Measurements from ENCODE around the gene SMARCA4.

SMARCA4 gene

GRCh38 chr19:10918359-10918758 lies 42.5 kb upstream of the SMARCA4 start:
- no peak for TF ChIP-seq CTCF (IDR thresholded peaks at IDR 0.05; ENCODE audit: low read depth, low read length)
- no peak overlapping the region for H3K4me3 ChIP-seq (ENCODE audit: low read depth, low read length)

- no peak overlapping the region for H3K4me3 ChIP-seq (ENCODE audit: low read depth, low read length)
- no peak for TF ChIP-seq CTCF (IDR thresholded peaks at IDR 0.05; ENCODE audit: low read depth, low read length)
Measured at GRCh38 chr19:10919352-10920287, 41.2 kb upstream of the SMARCA4 start.

GRCh38 chr19:10920288-10920655 lies 40.6 kb upstream of the SMARCA4 start:
- no peak overlapping the region for H3K4me3 ChIP-seq (ENCODE audit: low read depth, low read length)
- TF ChIP-seq CTCF (IDR thresholded peaks at IDR 0.05; ENCODE audit: low read depth, low read length): no peak

GRCh38 chr19:10920781-10921180 lies 40.0 kb upstream of the SMARCA4 start:
- no peak overlapping the region for H3K4me3 ChIP-seq (ENCODE audit: low read depth, low read length)
- TF ChIP-seq CTCF (IDR thresholded peaks at IDR 0.05; ENCODE audit: low read depth, low read length): no peak

GRCh38 chr19:10921199-10921909 lies 39.5 kb upstream of the SMARCA4 start:
- H3K4me3 ChIP-seq (ENCODE audit: low read depth, low read length): no peak overlapping the region
- no peak for TF ChIP-seq CTCF (IDR thresholded peaks at IDR 0.05; ENCODE audit: low read depth, low read length)

- no peak overlapping the region for H3K4me3 ChIP-seq (ENCODE audit: low read depth, low read length)
- no peak for TF ChIP-seq CTCF (IDR thresholded peaks at IDR 0.05; ENCODE audit: low read depth, low read length)
Measured at GRCh38 chr19:10921910-10922637, 38.8 kb upstream of the SMARCA4 start.
